GM12872 (cell line): ENCODE measurements around the gene ACSS1.

Source experiments
- TF ChIP-seq, protein P1 (sequence below): IDR thresholded peaks from 3 replicates; pipeline ENCODE4 v1.5.1; 2011; ENCODE audit warnings: low read depth, mild to moderate bottlenecking, low read length, moderate library complexity; ENCODE audit not compliant: insufficient read depth

Gene ACSS1

GRCh38 chr20:25020901-25021301 is 37.0 kb downstream of the ACSS1 start:
- TF ChIP-seq, protein P1, sequence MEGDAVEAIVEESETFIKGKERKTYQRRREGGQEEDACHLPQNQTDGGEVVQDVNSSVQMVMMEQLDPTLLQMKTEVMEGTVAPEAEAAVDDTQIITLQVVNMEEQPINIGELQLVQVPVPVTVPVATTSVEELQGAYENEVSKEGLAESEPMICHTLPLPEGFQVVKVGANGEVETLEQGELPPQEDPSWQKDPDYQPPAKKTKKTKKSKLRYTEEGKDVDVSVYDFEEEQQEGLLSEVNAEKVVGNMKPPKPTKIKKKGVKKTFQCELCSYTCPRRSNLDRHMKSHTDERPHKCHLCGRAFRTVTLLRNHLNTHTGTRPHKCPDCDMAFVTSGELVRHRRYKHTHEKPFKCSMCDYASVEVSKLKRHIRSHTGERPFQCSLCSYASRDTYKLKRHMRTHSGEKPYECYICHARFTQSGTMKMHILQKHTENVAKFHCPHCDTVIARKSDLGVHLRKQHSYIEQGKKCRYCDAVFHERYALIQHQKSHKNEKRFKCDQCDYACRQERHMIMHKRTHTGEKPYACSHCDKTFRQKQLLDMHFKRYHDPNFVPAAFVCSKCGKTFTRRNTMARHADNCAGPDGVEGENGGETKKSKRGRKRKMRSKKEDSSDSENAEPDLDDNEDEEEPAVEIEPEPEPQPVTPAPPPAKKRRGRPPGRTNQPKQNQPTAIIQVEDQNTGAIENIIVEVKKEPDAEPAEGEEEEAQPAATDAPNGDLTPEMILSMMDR = no peak

GRCh38 chr20:25020345-25020744 is 37.6 kb downstream of the ACSS1 start:
- TF ChIP-seq, protein P1 = no peak

- TF ChIP-seq, protein P1 = no peak
These were observed 38.4 kb downstream of the ACSS1 start for GRCh38 chr20:25019381-25020155.

DNA sequence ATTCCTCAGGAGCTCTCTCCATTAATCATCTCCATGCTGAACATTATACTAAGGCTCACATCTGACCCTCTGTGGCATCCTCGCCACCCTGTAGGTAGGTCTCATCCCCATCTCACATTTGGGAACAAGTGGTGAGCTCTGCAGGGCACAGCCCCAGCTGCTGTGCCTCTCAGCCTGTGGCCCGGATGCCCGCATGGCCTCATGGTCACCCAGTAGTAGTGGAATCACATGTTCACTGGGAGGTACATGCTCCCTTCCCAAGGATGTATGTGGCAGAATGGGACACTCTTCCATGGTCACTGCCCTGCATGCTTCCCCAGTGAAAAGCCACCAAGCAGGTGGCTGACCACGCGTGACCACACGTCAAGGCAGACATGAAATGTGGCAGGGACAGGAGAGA is 39.1 kb downstream of the ACSS1 start:
- TF ChIP-seq, protein P1 = no peak

GRCh38 chr20:25018425-25018824 is 39.5 kb downstream of the ACSS1 start:
- TF ChIP-seq, protein P1 = no peak

DNA sequence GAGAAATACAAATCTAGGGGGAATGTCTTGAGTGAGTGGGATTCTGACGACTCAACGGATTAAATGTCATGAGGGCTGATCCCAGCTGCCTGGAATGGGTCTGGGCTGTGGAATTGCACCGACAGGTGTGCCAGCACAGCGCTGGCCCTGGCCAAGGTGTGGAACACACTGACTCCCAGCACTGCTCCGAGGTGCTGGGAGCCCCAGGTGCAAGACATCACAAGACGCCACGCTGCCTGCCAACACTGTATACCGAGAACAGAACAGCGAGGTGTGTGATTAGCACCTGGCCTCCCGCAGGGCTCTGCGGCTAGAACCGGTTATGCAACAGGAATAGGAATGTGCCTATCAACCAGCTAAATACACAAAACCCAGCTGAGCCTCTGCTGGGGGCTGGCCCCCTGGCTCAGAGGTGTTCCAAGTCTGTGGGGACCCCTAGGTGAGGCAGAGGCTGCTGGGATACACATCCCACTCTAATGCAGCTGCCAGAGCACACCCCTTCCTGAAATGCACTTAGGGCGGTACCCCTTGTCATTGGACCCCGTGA is 40.6 kb downstream of the ACSS1 start:
- TF ChIP-seq, protein P1 = no peak

GRCh38 chr20:25016471-25016870 is 41.5 kb downstream of the ACSS1 start:
- TF ChIP-seq, protein P1 = no peak
